NCI-H128 (cell line): ENCODE measurements around the gene DGKA.
A peak's percentile ranks its signal among the peaks of the same experiment; 100 is the strongest.
"Not testable (repeated sequence)": the region's sequence is repeated elsewhere in the genome, so short reads cannot be mapped to it uniquely, and the experiment has no call there.

Experiments used
- DNase-seq: peaks from one replicate; lab custom pipeline; 2025; ENCODE audit not compliant: unreplicated experiment; lab: John Stamatoyannopoulos, UW

Gene DGKA

GRCh38 chr12:55996715-55997534 is 66.0 kb downstream of the DGKA start, which contains the start of gene SUOX:
Gene SUOX (plus strand): TSS chr12:55997276. CDS start chr12:56002222, 4,946 bp downstream.
- peak; percentile 77 for DNase-seq

GRCh38 chr12:55997535-55997859 is 66.5 kb downstream of the DGKA start:
- DNase-seq: no peak

- DNase-seq: not testable (repeated sequence)
Measured at GRCh38 chr12:55999522-55999921, 68.6 kb downstream of the DGKA start.

GRCh38 chr12:55999999-56000540 is 69.1 kb downstream of the DGKA start:
- not testable (repeated sequence) for DNase-seq

GRCh38 chr12:56001487-56002100 is 70.6 kb downstream of the DGKA start:
- DNase-seq: no peak

- DNase-seq: not testable (repeated sequence)
Measured at GRCh38 chr12:56003376-56003775, 72.4 kb downstream of the DGKA start.
